Stimulated activated CD8-positive, alpha-beta memory T cell treated with anti-CD3 and anti-CD28 coated beads, Interleukin-4, amount 100 ng/mL, for 24 hours (primary cell): ENCODE measurements around the gene NOP16.

Experiments used
- DNase-seq: peaks from one replicate; pipeline ENCODE4 v3.0.0-alpha.2; 2020; ENCODE audit warnings: low read depth

NOP16 gene

GRCh38 chr5:176360894-176361436, 27.4 kb downstream of the NOP16 start:
- DNase-seq = no peak

GRCh38 chr5:176359658-176360057, 28.7 kb downstream of the NOP16 start:
- DNase-seq = no peak

- DNase-seq = no peak
These were observed 32.2 kb downstream of the NOP16 start for GRCh38 chr5:176356179-176356566.

- DNase-seq = no peak
These were observed 32.8 kb downstream of the NOP16 start for GRCh38 chr5:176355400-176356178.

- no peak for DNase-seq
These were observed 34.9 kb downstream of the NOP16 start for GRCh38 chr5:176353533-176353932.

- DNase-seq = no peak
These were observed 36.1 kb downstream of the NOP16 start for GRCh38 chr5:176352116-176352878.

GRCh38 chr5:176350416-176350815, 38.0 kb downstream of the NOP16 start:
- no peak for DNase-seq

GRCh38 chr5:176342766-176343458, 45.5 kb downstream of the NOP16 start:
- DNase-seq = no peak

GRCh38 chr5:176342158-176342483, 46.3 kb downstream of the NOP16 start:
- DNase-seq = no peak

- no peak for DNase-seq
These were observed 46.9 kb downstream of the NOP16 start for GRCh38 chr5:176341325-176342157.

GRCh38 chr5:176339304-176339703, 49.1 kb downstream of the NOP16 start:
- DNase-seq = no peak

- no peak for DNase-seq
These were observed 50.5 kb downstream of the NOP16 start for GRCh38 chr5:176337913-176338312.

- DNase-seq = no peak
These were observed 54.2 kb downstream of the NOP16 start for GRCh38 chr5:176334031-176334770.
